HG03039 (cell line): Measurements from ENCODE around the gene NBPF12.
A peak's percentile ranks its signal among the peaks of the same experiment; 100 is the strongest.
"Not testable (repeated sequence)": the region's sequence is repeated elsewhere in the genome, so short reads cannot be mapped to it uniquely, and the experiment has no call there.

Source experiments
- ATAC-seq: cut with Tn5 transposase; IDR thresholded peaks from one replicate; pipeline ENCODE4 v1.9.1; 2021; ENCODE audit warnings: mild to moderate bottlenecking, moderate library complexity; ENCODE audit not compliant: unreplicated experiment

Gene NBPF12, protein sequence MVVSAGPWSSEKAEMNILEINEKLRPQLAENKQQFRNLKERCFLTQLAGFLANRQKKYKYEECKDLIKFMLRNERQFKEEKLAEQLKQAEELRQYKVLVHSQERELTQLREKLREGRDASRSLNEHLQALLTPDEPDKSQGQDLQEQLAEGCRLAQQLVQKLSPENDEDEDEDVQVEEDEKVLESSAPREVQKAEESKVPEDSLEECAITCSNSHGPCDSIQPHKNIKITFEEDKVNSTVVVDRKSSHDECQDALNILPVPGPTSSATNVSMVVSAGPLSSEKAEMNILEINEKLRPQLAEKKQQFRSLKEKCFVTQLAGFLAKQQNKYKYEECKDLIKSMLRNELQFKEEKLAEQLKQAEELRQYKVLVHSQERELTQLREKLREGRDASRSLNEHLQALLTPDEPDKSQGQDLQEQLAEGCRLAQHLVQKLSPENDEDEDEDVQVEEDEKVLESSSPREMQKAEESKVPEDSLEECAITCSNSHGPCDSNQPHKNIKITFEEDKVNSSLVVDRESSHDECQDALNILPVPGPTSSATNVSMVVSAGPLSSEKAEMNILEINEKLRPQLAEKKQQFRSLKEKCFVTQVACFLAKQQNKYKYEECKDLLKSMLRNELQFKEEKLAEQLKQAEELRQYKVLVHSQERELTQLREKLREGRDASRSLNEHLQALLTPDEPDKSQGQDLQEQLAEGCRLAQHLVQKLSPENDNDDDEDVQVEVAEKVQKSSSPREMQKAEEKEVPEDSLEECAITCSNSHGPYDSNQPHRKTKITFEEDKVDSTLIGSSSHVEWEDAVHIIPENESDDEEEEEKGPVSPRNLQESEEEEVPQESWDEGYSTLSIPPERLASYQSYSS (N-terminal part only)

GRCh38 chr1:146938242-146938902 lies at the start of gene NBPF12:
TSS of gene NBPF12 (plus strand) at chr1:146938324. CDS start at chr1:146960144, 21,820 bp downstream.
- ATAC-seq: peak; percentile 81

DNA sequence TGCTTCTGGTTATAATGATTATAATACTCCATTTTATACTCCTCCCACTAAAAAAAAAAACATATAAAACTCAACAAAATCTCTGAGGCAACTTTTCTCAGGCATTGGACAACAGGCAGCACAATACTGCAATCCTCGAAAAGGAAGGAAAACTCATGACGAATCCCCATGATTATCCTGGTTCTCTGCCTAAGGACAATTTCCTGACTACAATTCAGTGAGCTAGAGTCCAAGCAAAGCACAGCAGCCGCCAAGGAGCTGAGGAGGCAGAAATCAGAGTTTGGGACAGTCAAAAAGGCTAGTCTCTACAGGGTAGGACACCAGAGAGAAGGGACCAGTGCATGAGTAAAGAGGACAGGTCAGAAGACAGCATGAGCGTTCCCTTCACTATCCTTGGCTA lies 46.8 kb upstream of the NBPF12 start:
- not testable (repeated sequence) for ATAC-seq

DNA sequence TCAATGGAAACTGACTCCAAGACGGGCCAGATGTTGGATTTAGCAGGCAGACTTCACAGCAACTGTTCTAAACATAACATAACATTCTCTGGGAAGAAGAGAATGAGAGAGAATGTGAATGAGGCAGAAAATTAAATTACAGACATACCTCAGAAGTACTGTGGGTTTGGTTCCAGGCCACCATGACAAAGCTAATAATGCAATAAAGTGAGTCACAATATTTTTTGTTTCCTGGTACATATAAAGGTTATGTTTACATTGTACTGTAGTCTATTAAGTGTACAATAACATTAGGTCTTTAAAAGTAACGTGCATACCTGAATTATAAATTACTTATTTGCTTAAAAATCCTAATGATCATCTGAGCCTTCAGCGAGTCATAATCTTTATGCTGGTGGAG lies 45.8 kb upstream of the NBPF12 start:
- not testable (repeated sequence) for ATAC-seq

DNA sequence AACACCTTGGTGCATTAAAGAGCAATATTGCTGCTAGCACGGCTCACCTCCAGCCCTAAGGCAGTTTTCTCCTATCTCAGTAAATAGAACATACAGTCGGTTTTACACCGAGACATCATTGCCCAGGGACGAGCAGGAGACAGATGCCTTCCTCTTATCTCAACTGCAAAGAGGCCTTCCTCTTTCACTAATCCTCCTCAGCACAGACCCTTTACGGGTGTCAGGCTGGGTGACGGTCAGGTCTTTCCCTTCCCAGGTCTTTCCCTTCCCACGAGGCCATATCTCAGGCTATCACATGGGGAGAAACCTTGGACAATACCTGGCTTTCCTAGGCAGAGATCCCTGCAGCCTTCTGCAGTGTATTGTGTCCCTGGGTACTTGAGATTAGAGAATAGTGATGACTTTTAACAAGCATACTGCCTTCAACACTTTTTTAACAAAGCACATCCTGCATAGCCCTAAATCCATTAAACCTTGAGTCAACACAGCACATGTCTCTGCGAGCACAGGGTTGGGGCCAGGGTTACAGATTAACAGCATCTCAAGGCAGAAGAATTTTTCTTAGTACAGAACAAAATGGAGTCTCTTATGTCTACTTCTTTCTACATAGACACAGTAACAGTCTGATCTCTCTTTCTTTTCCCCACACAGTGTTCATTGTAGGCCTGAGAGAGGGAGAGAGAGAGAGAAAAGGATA lies 30.4 kb upstream of the NBPF12 start:
- not testable (repeated sequence) for ATAC-seq

GRCh38 chr1:146912975-146913374 lies 25.1 kb upstream of the NBPF12 start:
- ATAC-seq: not testable (repeated sequence)

- ATAC-seq: not testable (repeated sequence)
These were observed 17.3 kb upstream of the NBPF12 start for GRCh38 chr1:146920811-146921210.

DNA sequence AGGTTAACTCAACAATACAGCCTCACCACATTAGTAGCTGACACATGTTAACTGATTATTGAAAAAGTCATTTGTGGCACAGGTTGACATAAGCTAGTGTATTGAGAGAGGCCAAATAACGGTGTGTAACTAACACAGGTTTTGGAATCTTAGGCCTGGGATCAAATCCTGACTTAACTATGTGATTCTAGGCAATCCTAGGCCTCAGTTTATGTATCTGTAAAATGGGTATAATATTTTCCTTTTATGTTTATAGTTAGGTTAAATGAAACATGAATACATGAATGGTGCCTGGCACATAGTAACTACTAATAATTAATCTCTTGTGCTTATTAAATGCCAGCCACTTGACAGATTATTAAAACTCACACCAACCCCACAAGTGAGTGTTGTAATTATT lies 15.5 kb upstream of the NBPF12 start:
- ATAC-seq: not testable (repeated sequence)

- not testable (repeated sequence) for ATAC-seq
These were observed 14.0 kb upstream of the NBPF12 start for GRCh38 chr1:146924106-146924505.

- not testable (repeated sequence) for ATAC-seq
These were observed 11.7 kb upstream of the NBPF12 start for GRCh38 chr1:146926413-146926812.

DNA sequence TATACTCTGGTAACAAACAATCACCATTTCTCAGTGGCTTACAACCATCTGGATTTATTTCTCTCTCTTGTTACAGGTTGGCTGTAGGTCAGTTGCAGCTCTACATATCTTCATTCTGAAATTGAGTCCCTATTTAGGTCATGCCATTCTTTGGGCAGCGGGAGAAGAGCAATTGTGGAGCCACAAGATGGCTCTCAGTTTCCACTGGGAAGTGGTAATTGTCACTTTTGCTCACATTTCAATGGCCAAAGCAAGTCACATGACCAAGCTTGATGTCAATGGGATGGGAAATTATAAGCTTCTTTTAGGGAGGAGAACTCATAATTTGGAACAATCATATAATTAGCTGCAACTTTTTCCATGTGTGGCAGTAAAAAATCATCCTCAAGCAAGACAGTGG lies 7.9 kb upstream of the NBPF12 start:
- ATAC-seq: not testable (repeated sequence)

DNA sequence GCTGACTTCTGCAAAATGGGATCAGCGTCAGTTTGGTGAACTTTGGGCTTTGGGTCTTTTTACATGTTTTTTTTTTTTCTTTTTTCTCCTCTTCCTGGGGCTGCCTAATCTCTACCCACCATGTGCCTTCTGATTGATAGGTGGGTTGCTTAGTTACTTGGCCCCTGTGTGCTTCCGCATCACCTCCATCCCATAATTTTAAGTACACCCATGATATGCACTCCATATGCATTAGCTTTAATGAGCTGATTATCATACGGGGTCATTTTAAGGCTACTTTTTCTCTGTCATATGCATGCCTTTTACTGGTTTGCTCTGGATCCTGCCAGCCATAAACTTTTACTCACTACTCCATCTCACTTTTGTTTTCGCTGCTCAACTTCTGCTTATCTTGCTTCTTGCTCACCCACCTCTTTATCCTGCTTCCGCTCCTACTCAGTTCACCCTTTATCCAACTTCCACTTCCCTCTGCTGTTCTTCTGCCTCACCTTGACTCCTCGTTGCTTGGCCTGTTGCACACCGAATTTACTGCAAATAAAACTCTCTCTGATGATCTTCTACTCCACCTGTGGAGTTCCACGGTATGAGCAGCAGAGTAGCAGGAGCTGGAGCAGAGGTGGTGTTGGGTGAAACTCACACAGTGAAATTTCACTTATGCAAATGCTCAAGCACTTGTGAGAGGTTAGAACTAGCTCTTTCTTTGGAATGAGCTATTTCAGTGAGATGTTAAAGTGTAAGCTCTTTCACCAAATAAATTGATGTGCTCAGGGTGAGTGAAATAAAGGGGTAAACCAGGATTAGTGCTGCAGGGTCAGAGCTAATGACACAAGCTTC lies 3.5 kb upstream of the NBPF12 start:
- not testable (repeated sequence) for ATAC-seq

DNA sequence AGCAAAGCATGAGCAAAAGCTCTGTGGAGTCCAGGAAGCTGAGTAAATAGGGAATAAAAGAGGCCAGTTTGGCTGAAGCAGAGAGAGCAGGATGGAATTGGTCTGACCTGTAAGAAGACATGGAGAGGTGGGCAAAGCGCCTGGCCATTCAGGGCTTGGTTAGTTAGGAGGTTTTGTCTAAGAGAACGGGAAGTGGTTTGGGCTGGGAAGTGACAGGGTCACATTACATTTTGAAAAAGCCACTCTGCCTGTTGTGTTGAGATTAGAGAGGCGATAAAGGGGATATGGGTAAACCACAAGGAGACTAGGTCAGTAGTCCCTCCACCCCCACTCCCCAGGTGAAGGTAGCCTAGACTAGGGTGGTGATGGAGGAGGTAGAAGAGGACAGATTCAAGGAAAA lies 662 bp upstream of the NBPF12 start:
- not testable (repeated sequence) for ATAC-seq

DNA sequence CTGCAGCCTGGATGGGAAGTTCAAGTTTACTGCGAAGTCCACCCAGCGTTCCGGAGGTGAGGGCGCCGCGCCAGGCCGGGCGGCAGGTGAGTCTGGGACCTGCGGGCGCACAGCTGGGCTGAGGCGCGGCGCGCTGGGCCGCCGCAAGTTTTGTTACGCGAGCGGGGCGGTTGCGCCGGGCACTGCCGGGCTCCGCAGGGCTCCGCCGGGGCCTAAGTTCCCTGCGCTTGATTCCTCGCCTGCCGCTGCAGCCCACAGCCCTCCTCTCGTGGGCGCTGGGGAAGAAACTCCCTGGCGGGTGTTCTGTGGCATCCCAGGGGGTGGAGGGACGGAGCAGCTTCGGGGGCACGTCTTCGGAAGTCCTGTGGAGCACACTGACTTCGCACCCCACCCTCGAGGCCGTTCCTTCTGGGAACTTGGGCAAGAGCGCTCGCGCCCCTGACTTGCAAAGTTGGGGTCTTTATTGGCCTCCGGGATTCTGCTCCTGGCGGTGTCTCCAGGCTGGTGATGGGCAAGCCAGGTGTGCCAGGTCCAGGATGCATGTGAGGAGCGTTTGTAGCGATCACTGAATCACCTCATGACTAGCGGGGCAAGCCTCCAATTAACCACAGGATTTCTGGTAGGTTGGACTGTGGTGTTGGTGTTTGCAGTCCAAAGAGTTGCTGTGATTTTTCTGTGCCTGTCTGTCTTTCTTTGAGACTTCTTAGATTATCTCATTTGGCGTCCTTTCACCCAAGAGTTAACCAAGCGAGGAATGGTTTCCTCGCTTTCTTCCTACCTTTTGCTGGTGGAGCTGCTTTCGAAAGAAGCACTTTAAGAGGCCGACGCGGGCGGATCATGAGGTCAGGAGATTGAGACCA lies 1.0 kb downstream of the NBPF12 start:
- ATAC-seq: not testable (repeated sequence)

GRCh38 chr1:146940293-146940692 lies 2.2 kb downstream of the NBPF12 start:
- not testable (repeated sequence) for ATAC-seq

DNA sequence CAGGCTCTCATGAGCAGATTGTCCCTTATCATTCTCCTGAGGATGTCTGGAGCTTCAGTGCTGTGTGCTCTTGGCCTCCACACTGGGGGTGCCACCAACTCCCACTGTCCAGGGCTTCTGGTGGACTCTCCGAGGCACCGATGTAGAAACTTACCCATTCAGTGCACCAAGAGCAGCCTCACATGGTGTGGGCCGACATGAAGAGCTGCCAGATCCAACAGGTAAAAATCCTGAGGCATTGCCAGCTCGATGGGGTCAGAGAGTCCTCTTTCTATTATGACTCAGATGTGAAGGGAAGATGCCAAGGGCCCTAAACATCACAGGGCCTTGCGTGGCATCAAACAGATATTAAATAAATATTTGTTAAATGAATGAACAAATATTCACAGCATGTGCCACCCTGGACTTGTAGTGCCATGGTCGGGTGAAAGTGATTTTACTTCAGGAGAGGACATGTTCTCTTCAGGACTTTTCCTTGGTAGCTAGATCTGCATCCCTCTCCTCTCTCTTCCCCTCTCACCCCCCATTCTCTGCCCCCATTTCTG lies 5.3 kb downstream of the NBPF12 start:
- ATAC-seq: not testable (repeated sequence)

DNA sequence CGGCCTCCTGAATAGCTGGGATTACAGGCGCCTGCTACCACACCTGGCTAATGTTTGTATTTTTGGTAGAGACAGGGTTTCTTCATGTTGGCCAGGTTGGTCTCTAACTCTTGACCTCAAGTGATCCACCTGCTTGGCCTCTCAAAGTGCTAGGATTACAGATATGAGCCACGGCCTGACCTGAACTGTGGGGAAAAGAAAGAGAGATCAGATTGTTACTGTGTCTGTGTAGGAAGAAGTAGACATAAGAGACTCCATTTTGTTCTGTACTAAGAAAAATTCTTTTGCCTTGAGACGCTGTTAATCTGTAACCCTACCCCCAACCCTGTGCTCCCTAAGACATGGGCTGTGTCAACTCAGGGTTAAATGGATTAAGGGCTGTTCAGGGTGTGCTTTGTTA lies 10.0 kb downstream of the NBPF12 start:
- ATAC-seq: not testable (repeated sequence)

GRCh38 chr1:146964340-146964739 lies 26.2 kb downstream of the NBPF12 start:
- ATAC-seq: not testable (repeated sequence)

GRCh38 chr1:146966351-146966750 lies 28.2 kb downstream of the NBPF12 start:
- ATAC-seq: not testable (repeated sequence)
